Thymus (tissue), 11 donors: Measurements from ENCODE around the gene PDZK1IP1. TPM values are rescaled to one million over a fixed set of nuclear protein-coding genes. Genes with fewer than 3 reads are reported as not detected.

ENCODE experiments used
- DNase-seq, 9 donors: peaks; one replicate each; pipeline ENCODE4 v3.0.0-alpha.2; 2013; ENCODE audit warnings: low spot score in 9 of 9, low read depth in 6 of 9, missing footprints in 1 of 9
- H3K27ac ChIP-seq, 2 donors: one replicate each; pipeline ENCODE4 v1.5.1; 2013; ENCODE audit warnings: control low read depth in 1 of 2, low read depth in 1 of 2, low read length in 1 of 2, mild to moderate bottlenecking in 1 of 2, moderate library complexity in 1 of 2
- H3K27me3 ChIP-seq, 2 donors: one replicate each; pipeline ENCODE4 v1.5.1; 2013; ENCODE audit warnings: low read length in 1 of 2; ENCODE audit not compliant: control insufficient read depth in 2 of 2, insufficient read depth in 1 of 2
- H3K36me3 ChIP-seq, 2 donors: one replicate each; pipeline ENCODE4 v1.5.1; 2013; ENCODE audit warnings: low read length in 1 of 2, mild to moderate bottlenecking in 1 of 2, moderate library complexity in 1 of 2; ENCODE audit not compliant: control insufficient read depth in 2 of 2, insufficient read depth in 2 of 2
- H3K4me1 ChIP-seq, 2 donors: one replicate each; pipeline ENCODE4 v1.5.1; 2013; ENCODE audit warnings: low read length in 2 of 2; ENCODE audit not compliant: control insufficient read depth in 2 of 2, insufficient read depth in 2 of 2
- H3K4me3 ChIP-seq, 2 donors: one replicate each; pipeline ENCODE4 v1.5.1; 2013; ENCODE audit warnings: low read length in 2 of 2, control low read depth in 1 of 2, mild to moderate bottlenecking in 1 of 2
- H3K9me3 ChIP-seq, 2 donors: one replicate each; pipeline ENCODE4 v1.5.1; 2013; ENCODE audit warnings: low read length in 1 of 2, mild to moderate bottlenecking in 1 of 2; ENCODE audit not compliant: control insufficient read depth in 2 of 2, insufficient read depth in 1 of 2
- WGBS: extraction: QIAGEN DNeasy Blood & Tissue Kit; methylation state at CpG from one replicate; pipeline ENCODE4 v1.1.7; 2013; 5-methylcytosine and 5-hydroxymethylcytosine counted together
- polyA plus RNA-seq: library from polyadenylated mRNA; stranded (reverse); fragments of 200-250 nt; gene quantifications from one replicate; pipeline ENCODE4 v1.2.3, GENCODE V29; 2013
- total RNA-seq: library from RNA; stranded (reverse); fragments of 120-200 nt; gene quantifications from one replicate; pipeline ENCODE4 v1.2.4, GENCODE V29; 2013
- donor health status: healthy.

PDZK1IP1 gene
- total and polyA plus RNA-seq, 2 donors: 1.1 to 16.4 TPM

GRCh38 chr1:47137925-47138615 is 51.8 kb downstream of the PDZK1IP1 start:
- H3K36me3 ChIP-seq: no peaks in the 10 kb centered on the region
- no peaks in the 10 kb centered on the region for H3K4me1 ChIP-seq
- no peaks in the 10 kb centered on the region for H3K27me3 ChIP-seq
- no peak for DNase-seq
- no peaks in the 10 kb centered on the region for H3K9me3 ChIP-seq
- no peak overlapping the region for H3K4me3 ChIP-seq
- 95% methylated on average over 5 of the region's 5 CpGs for WGBS
- no peak overlapping the region for H3K27ac ChIP-seq

- Histone ChIP-seq H3K4me3 (no peak within 1 kb of the TSS), H3K36me3 (no peaks in the 10 kb centered on the region), H3K27me3 (no peaks in the 10 kb centered on the region), H3K4me1 (no peaks in the 10 kb centered on the region), H3K9me3 (no peaks in the 10 kb centered on the region), H3K27ac (no peak within 1 kb of the TSS)
- WGBS: 92% methylated on average over 4 of the region's 4 CpGs
- no peak for DNase-seq
Observed at GRCh38 chr1:47137198-47137597, 52.6 kb downstream of the PDZK1IP1 start, which contains the start of gene CYP4A22. Gene CYP4A22, plus strand, starts transcription at chr1:47137441. Its CDS starts 45 bp downstream, at chr1:47137486.

Other genes starting within 250 kb of the PDZK1IP1 start
- not detected for gene CYP4A11, start 248.6 kb downstream of the PDZK1IP1 start, total RNA-seq
- 0.05 TPM for gene CYP4A11, start 248.6 kb downstream of the PDZK1IP1 start, polyA plus RNA-seq
- gene CYP4X1, start 166.4 kb downstream of the PDZK1IP1 start, total RNA-seq: 0.38 TPM
- gene CYP4X1, start 166.4 kb downstream of the PDZK1IP1 start, polyA plus RNA-seq: 2.1 TPM
- gene CYP4Z1, start 122.8 kb downstream of the PDZK1IP1 start, total RNA-seq: 0.42 TPM
- gene CYP4Z1, start 122.8 kb downstream of the PDZK1IP1 start, polyA plus RNA-seq: 1.7 TPM
- gene CYP4A22, start 52.6 kb downstream of the PDZK1IP1 start, total RNA-seq: not detected
- gene CYP4A22, start 52.6 kb downstream of the PDZK1IP1 start, polyA plus RNA-seq: 0.02 TPM
- 1.5 TPM for gene TAL1, start 42.2 kb upstream of the PDZK1IP1 start, total RNA-seq
- 2.7 TPM for gene TAL1, start 42.2 kb upstream of the PDZK1IP1 start, polyA plus RNA-seq
- 17.7 TPM for gene STIL, start 124.1 kb upstream of the PDZK1IP1 start, total RNA-seq
- gene STIL, start 124.1 kb upstream of the PDZK1IP1 start, polyA plus RNA-seq: 1.1 TPM
- 71.6 TPM for gene CMPK1, start 143.8 kb upstream of the PDZK1IP1 start, total RNA-seq
- 112 TPM for gene CMPK1, start 143.8 kb upstream of the PDZK1IP1 start, polyA plus RNA-seq
- 0.05 TPM for gene FOXE3, start 226.2 kb upstream of the PDZK1IP1 start, total RNA-seq
- gene FOXE3, start 226.2 kb upstream of the PDZK1IP1 start, polyA plus RNA-seq: 0.39 TPM
- 0.05 TPM for gene FOXD2, start 248.0 kb upstream of the PDZK1IP1 start, total RNA-seq
- 0.16 TPM for gene FOXD2, start 248.0 kb upstream of the PDZK1IP1 start, polyA plus RNA-seq